ENCODE data around the gene DUSP1.

DNA sequence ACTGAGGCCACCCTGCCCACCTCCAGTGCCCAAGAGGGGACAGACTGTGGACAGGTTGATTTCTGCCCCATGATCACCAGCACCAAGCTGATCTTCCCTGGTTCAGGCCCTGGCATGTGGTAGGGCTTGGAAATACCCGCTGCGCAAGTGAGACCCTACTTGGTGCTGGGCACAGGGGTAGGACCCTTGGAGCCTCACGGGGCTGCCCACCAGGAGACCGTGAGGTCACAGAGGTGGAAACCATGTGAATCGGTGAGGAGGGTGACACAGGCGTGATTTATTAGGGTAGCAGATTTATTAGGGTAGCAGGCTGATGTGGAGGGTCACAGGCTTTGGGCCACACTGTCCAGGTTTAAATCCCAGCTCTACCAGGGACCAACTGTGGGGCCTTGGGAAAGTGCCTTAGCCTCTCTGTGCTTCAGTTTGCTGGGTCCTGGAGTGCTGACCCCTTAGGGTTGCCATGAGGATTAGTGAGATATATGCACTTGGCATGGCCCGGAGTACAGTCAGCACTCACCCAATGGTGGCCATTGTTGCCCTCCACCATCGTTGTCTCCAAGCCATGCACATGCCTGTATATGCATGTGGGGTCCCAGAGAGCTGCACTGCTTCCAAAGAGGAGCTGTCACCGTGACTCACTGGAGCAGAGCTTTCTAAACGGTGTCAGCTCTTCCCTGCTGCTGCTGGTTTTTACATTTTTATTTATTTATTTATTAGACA, 20.9 kb upstream of the DUSP1 start:
- TF ChIP-seq POLR2A (IDR thresholded peaks at IDR 0.05) (no peak), EP300 (IDR thresholded peaks at IDR 0.05) (no peak), POLR2AphosphoS5 (IDR thresholded peaks at IDR 0.05) (no peak)
- TF ChIP-seq, protein P1, sequence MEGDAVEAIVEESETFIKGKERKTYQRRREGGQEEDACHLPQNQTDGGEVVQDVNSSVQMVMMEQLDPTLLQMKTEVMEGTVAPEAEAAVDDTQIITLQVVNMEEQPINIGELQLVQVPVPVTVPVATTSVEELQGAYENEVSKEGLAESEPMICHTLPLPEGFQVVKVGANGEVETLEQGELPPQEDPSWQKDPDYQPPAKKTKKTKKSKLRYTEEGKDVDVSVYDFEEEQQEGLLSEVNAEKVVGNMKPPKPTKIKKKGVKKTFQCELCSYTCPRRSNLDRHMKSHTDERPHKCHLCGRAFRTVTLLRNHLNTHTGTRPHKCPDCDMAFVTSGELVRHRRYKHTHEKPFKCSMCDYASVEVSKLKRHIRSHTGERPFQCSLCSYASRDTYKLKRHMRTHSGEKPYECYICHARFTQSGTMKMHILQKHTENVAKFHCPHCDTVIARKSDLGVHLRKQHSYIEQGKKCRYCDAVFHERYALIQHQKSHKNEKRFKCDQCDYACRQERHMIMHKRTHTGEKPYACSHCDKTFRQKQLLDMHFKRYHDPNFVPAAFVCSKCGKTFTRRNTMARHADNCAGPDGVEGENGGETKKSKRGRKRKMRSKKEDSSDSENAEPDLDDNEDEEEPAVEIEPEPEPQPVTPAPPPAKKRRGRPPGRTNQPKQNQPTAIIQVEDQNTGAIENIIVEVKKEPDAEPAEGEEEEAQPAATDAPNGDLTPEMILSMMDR (IDR thresholded peaks at IDR 0.05) = no peak

Measured in upper lobe of left lung (tissue), 4 donors.